Measurements from ENCODE around the gene CRB1.

Gene CRB1

GRCh38 chr1:197351821-197352440 lies 83.9 kb downstream of the CRB1 start:
- FAIRE-seq: no peak

GRCh38 chr1:197355248-197355995 lies 87.4 kb downstream of the CRB1 start:
- FAIRE-seq: no peak

DNA sequence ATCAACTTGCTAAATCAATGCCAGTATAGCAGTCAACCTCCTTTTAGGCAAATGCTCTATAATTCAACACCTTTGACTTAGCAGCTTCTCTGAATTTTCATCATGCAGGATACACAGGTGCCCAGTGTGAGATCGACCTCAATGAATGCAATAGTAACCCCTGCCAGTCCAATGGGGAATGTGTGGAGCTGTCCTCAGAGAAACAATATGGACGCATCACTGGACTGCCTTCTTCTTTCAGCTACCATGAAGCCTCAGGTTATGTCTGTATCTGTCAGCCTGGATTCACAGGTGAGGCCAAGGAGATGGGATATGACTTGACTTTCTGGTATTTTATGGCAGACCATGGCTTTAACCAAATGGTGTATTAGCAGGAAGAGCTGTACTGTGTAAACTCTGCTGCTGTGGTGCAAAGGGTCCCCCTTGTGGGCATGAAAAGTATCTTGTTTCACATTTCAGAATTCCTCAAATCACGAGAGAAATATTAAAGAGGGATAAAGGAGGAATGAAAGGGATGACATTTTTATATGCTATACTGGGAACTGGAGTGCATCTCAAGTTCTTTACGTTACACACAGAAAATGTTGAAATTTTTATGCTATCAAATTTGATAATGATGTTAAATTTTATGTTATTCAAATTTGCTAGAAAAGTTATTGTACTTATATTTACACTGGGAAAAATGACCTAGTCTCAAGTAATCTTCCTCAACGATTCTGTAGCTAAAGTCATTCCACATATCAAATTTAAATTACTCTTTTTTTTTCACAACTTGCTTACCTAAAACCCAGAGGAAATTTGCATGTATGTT lies 88.9 kb downstream of the CRB1 start:
- FAIRE-seq: peak; percentile 5

- no peak for FAIRE-seq
These were observed 90.9 kb downstream of the CRB1 start for GRCh38 chr1:197358959-197359358.

DNA sequence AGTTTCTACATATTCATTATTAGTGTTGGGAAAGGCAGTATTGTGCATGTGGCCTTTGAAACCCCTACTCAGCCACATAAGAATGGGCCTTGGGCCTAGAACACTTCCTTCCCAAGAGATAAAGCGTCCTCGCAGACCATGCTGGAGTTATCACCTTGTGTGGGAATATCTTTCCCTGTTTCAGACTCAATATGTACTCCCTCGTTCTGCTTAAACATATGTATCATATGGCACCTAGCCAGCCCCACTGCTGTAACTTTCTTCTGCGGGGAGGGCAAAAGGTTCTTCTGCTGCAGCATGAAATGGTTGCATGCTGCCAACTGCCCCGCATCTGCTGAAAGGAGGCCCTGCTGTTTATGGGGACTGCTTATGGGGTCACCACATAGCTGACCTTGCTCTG lies 92.0 kb downstream of the CRB1 start:
- no peak for FAIRE-seq

DNA sequence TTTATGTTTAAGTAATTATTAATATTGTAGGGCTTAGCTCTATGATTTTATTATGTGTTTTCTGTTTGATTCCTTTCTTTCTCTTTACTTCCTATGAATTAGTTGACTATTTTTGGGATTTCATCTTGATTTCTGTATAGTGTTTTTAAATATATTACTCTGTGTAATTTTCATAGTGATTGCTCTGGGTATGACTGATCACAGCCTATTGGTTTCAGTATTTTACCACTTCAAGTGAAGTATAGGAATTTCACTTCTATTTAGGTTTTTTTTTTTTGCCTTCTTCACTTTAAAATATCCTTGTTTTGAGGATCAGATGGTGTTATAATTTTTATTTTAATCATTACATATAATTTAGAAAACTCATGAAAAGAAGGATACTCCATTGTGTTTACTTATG lies 94.8 kb downstream of the CRB1 start:
- FAIRE-seq: no peak

DNA sequence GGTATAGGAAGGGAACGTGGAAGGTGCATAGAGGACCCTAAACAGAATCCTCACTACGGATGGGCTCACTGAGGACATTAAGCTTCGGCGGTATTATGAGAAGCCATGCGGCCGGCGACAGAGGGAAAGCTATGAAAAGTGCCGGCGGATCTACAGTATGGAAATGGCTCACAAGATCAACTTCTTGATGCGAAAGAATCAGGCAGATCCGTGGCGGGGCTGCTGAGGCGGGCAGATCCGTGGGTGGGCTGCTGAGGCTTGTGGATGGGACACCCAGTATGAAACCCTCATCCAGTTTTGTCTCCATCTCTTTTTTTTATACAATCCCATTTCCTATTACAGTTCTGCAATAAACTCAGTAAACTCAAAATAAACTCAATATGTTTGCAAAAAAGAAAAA lies 95.8 kb downstream of the CRB1 start:
- no peak for FAIRE-seq

DNA sequence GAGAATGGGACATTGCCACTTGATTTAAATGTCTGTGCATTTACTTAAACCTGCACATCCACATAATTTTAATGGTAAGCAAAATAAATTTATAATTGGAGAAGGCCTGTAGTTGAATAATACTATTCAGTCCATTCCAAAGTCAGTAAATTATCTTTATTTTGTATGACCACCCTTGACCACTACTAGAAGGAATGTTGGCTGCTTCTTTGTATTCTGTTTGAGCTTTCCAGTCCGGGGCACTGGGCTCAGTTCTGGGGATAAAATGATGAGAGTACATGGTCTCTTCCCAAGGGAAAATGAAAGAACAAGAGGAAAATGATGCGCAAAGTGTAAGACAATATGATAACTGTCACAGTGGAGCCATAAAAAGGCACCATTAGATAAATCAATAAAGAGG lies 98.9 kb downstream of the CRB1 start:
- no peak for FAIRE-seq

GRCh38 chr1:197367627-197368026 lies 99.6 kb downstream of the CRB1 start:
- no peak for FAIRE-seq

DNA sequence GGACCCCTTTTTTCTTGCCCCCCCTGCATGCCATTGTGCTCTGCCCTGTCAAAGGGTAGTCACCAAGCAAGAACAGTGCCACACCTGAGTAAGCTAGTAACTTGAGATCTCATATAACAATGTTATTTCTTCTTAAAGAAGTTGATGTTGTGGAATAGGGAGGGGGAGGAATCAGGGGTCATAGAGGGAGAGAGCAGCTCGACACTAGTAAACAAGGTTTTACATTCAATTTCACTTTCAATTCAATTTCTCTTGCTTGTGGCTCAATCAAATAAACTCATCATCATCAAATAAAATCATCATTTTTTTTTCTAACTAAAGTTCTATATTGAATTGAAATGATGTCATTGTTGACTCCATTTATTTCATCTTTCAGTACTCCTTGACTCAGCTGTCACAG lies 106.4 kb downstream of the CRB1 start:
- FAIRE-seq: no peak

DNA sequence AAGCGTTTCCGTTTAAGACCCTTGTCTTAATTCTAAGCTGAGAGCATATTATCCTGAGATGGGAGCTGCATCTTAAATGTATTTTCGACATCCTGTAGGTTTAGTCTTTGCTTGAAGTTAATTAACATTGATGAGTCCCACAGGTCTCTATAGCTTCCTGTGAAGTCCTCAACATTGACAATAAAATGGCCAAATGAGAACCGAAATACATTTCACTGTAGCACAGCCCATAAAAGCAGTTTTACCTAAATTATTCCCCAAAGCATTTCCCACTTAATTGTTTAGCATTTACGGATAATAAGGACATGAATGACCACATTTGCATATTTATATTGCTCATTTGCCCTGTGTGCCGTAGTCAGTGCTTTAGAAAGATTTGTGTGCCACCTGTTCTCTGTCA lies 116.4 kb downstream of the CRB1 start:
- no peak for FAIRE-seq

GRCh38 chr1:197388801-197389200 lies 120.7 kb downstream of the CRB1 start:
- no peak for FAIRE-seq

DNA sequence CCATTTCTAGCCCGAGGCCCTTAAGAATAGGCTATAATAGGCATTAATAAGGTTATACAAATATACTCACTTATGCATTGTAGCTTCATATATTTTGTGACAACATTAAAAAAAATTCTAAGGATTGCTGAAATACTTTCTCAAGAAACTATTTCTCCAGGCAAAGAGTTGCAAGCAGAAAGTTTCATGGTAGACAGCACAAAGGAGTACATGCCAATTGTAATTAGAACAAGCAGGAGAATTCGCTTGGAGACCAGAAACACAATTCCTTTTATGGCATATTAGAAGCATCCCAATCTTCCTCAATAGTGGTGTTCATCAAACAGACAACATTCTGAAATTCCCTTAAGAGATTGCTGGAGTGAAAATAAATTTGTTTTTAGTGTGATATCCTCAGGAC lies 122.8 kb downstream of the CRB1 start:
- FAIRE-seq: no peak

DNA sequence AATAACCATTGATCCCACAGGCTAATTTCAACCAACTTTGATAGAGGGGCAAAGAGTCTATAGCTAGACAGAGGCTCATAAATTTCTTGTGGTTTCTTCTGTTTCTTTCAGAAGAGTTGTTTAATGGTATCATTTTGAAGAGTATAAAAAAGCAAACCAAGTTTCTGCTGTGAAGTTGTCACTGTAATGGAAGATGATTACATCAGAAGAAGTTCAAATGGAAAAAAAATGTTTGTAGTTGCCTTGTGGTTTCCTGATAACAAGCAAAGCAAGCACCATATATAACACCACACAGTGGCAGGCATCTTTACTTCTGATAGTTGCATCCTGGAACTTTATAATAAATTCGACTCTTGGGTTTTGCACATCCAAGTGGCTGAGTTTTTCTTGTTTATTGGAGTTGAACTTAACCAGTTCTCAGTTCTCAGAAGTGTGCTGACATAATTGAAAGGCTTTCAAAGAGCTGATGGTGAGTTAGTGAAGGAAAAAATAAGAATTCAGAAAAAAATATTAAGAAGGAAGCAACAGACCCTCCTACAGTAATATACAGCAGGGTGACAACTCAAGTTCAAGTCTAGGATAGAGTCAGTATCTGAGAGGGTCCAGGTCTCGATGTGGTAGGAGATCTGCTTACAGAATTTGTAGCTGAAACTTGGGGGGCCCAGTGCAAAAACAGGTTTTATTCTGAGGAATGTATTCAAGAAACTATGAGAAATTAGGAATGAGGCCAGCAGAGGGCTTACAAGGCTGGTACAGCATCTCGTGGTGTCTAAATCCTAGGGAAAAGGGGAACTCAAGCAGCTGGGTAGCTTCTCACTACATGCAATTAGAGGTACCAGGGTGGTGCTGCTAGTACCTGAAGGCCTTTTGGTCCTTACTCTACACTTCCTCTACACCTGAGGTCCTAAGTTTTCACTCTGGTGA lies 123.5 kb downstream of the CRB1 start:
- no peak for FAIRE-seq

GRCh38 chr1:197392541-197392940 lies 124.5 kb downstream of the CRB1 start:
- no peak for FAIRE-seq

- no peak for FAIRE-seq
These were observed 125.1 kb downstream of the CRB1 start for GRCh38 chr1:197393105-197393504.

DNA sequence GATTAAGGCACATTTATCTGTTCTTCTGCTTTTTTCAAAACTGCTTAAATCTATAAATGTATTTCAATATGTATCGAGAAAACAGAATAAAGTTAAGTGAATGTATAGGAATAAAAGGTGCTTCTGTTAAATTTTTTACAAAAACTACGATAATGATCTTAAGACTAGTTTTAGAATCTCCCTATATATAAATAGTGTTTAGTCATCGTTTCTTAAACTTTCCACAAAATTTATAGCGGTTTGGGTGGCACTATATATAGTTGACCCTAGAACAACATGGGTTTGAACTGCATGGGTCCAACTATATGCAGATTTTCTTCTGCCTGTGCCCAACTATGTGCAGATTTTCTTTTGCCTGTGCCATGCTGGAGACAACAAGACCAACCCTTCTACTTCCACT lies 125.7 kb downstream of the CRB1 start:
- FAIRE-seq: no peak

DNA sequence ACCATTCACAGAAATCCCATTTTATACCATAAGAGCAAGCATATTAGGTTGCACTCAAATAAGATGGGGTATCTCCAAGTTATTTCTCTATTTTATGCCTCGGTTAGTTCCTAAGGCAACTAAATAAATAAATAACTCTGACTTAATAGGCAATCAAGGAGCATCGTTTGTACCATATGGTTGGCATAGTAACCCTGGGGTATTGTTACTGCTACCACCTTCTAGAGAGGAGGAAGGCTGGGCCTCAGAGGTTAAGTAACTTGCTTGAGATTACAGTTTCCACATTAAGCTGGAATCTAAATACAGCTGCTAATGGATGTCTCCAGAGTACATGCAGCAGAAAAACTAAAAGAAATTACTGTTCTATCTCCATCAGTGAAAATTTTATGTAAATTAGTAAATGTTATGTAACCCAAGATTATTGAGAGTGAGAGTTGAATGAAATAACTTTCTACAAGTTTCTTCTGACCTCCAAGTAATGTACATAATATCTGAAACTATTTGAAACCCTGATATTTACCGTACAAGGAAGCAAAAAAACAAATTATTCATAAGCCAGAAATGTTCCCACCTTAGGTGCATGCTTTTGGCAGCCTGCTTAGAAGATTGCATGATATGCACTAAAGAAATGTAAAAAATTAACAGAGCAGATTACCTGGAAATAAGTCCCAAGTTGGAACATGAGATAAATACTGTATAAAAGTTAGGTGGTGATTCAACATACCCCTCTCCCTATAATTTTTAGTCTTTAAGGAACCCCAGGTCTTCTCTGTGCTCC lies 127.0 kb downstream of the CRB1 start:
- no peak for FAIRE-seq

- FAIRE-seq: no peak
These were observed 129.8 kb downstream of the CRB1 start for GRCh38 chr1:197397895-197398294.

- FAIRE-seq: no peak
These were observed 131.9 kb downstream of the CRB1 start for GRCh38 chr1:197399755-197400521.

DNA sequence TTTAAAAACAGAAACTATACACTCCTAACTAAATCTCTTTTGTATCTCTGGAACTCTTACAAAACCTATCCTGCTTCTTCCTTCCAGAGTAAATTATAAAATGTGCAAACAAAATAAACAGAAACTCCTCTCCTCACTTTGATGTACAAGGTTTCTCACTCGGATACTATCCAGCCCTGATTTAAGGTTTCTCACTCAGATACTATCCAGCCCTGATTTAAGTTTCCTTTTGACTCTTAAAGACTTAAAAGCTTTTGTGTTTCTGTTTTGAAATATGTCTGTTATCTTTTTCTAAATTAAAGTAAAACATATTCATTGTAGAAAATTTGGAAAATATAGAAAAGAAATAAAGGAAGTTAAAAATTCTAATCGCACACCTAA lies 132.5 kb downstream of the CRB1 start:
- no peak for FAIRE-seq

All from colon (tissue), 2 donors.